ENCODE data around the gene ETAA1. TPM values are rescaled to one million over a fixed set of nuclear protein-coding genes. Genes with fewer than 3 reads are reported as not detected.
A peak's percentile ranks its signal among the peaks of the same experiment; 100 is the strongest.

Gene ETAA1
- total and polyA plus RNA-seq, 2 experiments from 2014 or later = 6.6 to 26.1 TPM

DNA sequence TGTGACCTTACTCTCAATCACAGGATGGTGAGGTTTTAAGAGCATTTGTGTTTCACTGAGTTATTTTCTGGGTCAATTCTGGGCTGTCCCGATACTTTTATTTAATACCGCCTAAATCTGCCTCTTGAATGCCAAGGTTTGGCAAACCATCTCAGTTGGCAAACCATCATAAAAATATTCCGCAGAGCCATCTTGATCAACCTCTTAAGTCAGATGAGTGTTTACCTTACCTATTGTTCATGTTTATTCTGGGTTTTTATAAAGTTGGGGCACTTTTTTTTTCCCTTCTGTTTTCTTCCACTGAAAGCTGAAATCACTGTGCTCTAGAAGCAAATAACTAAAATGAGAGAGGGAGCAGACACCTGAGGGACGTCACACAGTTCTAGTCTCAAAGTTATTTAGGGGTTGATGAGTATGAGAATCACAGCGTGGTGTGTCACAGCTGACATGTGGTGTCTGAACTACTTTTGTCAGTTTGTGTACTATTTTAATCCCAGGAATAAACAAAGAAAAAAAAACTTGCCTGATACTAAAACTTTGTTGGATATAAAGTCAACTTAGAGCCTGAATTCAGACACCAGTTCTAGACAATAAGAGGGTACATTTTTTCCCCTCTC is 48.6 kb downstream of the ETAA1 start:
- Histone ChIP-seq H3K27me3 (no peaks in the 10 kb centered on the region), H3K4me2 (peak overlapping the region; percentile 35), H2AFZ (no peak overlapping the region), H3K4me1 (ENCODE audit: insufficient read depth) (peaks cover 14% of the 10 kb centered on the region), H3K9me3 (ENCODE audit: low read depth) (no peaks in the 10 kb centered on the region), H4K20me1 (ENCODE audit: insufficient read depth, poor library complexity, severe bottlenecking) (no peaks in the 10 kb centered on the region), H3K36me3 (replicated peaks; ENCODE audit: insufficient read depth, low read depth) (no peaks in the 10 kb centered on the region), H3K4me3 (no peak overlapping the region), H3K9me2 (replicated peaks; ENCODE audit: insufficient read depth) (no peaks in the 10 kb centered on the region), H3K79me2 (no peaks in the 10 kb centered on the region), H3K27ac (peak overlapping the region; percentile 50)
- 60% methylated on average over 5 of the region's 5 CpGs for WGBS (ENCODE audit: low lambda C conversion rate, missing lambda C conversion rate)
- DNase-seq (ENCODE audit: low spot score) = no peak
- TF ChIP-seq EZH2phosphoT487 (IDR thresholded peaks at IDR 0.05; ENCODE audit: low read depth, severe bottlenecking, unreplicated experiment) = no peak
- no peak for TF ChIP-seq EZH2 (IDR thresholded peaks at IDR 0.05; ENCODE audit: borderline replicate concordance)
- TF ChIP-seq, protein P1, sequence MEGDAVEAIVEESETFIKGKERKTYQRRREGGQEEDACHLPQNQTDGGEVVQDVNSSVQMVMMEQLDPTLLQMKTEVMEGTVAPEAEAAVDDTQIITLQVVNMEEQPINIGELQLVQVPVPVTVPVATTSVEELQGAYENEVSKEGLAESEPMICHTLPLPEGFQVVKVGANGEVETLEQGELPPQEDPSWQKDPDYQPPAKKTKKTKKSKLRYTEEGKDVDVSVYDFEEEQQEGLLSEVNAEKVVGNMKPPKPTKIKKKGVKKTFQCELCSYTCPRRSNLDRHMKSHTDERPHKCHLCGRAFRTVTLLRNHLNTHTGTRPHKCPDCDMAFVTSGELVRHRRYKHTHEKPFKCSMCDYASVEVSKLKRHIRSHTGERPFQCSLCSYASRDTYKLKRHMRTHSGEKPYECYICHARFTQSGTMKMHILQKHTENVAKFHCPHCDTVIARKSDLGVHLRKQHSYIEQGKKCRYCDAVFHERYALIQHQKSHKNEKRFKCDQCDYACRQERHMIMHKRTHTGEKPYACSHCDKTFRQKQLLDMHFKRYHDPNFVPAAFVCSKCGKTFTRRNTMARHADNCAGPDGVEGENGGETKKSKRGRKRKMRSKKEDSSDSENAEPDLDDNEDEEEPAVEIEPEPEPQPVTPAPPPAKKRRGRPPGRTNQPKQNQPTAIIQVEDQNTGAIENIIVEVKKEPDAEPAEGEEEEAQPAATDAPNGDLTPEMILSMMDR (IDR thresholded peaks at IDR 0.05; ENCODE audit: poor library complexity) = no peak

DNA sequence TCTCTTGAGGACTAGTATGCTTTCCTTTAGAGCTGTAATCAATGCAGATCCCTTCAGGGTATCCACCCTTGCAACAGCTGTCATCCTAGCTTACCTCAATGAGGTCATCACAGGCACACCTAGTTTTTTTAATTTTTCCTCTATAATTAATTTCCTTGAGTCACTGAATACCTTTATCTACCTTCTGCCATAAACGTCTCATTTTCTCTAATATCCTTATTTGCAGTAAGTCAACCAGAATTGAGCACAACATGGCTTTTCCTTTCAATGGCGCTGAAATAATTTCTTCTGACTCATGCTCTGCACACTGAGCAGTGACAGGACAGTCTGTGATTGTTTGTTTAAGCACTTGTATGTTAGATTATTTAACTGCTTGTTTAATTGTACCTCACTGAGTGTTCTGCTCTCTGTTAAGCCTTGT is 49.4 kb downstream of the ETAA1 start:
- Histone ChIP-seq H2AFZ (no peak overlapping the region), H4K20me1 (ENCODE audit: insufficient read depth, poor library complexity, severe bottlenecking) (no peaks in the 10 kb centered on the region), H3K9me2 (replicated peaks; ENCODE audit: insufficient read depth) (no peaks in the 10 kb centered on the region), H3K36me3 (replicated peaks; ENCODE audit: insufficient read depth, low read depth) (no peaks in the 10 kb centered on the region), H3K4me2 (peak overlapping the region; percentile 35), H3K4me3 (no peak overlapping the region), H3K27ac (peak overlapping the region; percentile 50), H3K4me1 (ENCODE audit: insufficient read depth) (peaks cover 14% of the 10 kb centered on the region), H3K79me2 (no peaks in the 10 kb centered on the region), H3K9me3 (ENCODE audit: low read depth) (no peaks in the 10 kb centered on the region), H3K27me3 (no peaks in the 10 kb centered on the region)
- 30% methylated on average over 2 of the region's 2 CpGs for WGBS (ENCODE audit: low lambda C conversion rate, missing lambda C conversion rate)
- TF ChIP-seq EZH2 (IDR thresholded peaks at IDR 0.05; ENCODE audit: borderline replicate concordance) (no peak), EZH2phosphoT487 (IDR thresholded peaks at IDR 0.05; ENCODE audit: low read depth, severe bottlenecking, unreplicated experiment) (no peak)
- TF ChIP-seq, protein P1 (IDR thresholded peaks at IDR 0.05; ENCODE audit: poor library complexity) = no peak
- peak; percentile 51 for DNase-seq (ENCODE audit: low spot score)

DNA sequence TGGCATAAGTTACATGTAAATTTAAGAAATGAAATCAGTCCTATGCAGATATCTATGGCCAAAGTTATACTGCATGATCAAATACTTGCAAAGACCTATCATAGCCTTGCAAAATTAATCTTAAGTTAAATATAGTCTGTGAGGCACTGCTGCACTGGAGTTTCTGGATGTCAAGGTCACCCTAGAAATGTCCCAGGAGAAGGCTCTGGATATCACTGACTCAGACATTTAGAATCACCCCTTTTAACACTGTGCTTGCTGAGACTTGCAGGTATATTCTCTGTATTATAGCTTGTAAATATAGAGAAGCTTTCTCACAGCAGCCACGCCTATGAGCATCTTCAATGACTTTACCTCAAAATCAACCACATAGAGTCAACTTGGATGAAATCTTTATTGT is 51.5 kb downstream of the ETAA1 start:
- H3K27me3 ChIP-seq = no peaks in the 10 kb centered on the region
- 79% methylated on average over 1 of the region's 1 CpG for WGBS (ENCODE audit: low lambda C conversion rate, missing lambda C conversion rate)
- H3K4me1 ChIP-seq (ENCODE audit: insufficient read depth) = peaks cover 14% of the 10 kb centered on the region
- TF ChIP-seq, protein P1 (IDR thresholded peaks at IDR 0.05; ENCODE audit: poor library complexity) = no peak
- no peak for TF ChIP-seq EZH2phosphoT487 (IDR thresholded peaks at IDR 0.05; ENCODE audit: low read depth, severe bottlenecking, unreplicated experiment)
- TF ChIP-seq EZH2 (IDR thresholded peaks at IDR 0.05; ENCODE audit: borderline replicate concordance) = no peak
- no peak overlapping the region for H3K27ac ChIP-seq
- H2AFZ ChIP-seq = no peak overlapping the region
- H4K20me1 ChIP-seq (ENCODE audit: insufficient read depth, poor library complexity, severe bottlenecking) = no peaks in the 10 kb centered on the region
- no peak for DNase-seq (ENCODE audit: low spot score)
- H3K4me3 ChIP-seq = no peak overlapping the region
- no peaks in the 10 kb centered on the region for H3K36me3 ChIP-seq (replicated peaks; ENCODE audit: insufficient read depth, low read depth)
- no peaks in the 10 kb centered on the region for H3K79me2 ChIP-seq
- no peak overlapping the region for H3K4me2 ChIP-seq
- no peaks in the 10 kb centered on the region for H3K9me3 ChIP-seq (ENCODE audit: low read depth)
- no peaks in the 10 kb centered on the region for H3K9me2 ChIP-seq (replicated peaks; ENCODE audit: insufficient read depth)
